ENCODE measurements around the gene PKN3.

PKN3 gene

DNA sequence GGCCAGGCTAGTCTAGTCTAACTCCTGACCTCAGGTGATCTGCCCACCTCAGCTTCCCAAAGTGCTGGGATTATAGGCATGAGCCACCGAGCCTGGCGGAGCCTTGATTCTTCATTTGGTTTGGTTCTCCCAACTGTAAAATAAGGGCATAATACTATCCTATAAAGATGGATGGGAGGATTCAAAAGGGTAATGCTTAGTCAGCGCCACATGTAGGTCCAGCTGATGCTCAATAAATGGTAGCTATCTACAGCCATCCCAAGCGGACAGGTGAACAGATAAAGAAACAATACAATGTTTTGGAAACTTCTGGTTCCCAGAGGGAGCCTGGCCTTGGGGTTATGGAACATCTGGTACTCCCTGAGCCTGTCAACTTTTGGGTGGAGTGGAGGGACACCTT, 26.9 kb upstream of the PKN3 start:
- TF ChIP-seq, protein P1, sequence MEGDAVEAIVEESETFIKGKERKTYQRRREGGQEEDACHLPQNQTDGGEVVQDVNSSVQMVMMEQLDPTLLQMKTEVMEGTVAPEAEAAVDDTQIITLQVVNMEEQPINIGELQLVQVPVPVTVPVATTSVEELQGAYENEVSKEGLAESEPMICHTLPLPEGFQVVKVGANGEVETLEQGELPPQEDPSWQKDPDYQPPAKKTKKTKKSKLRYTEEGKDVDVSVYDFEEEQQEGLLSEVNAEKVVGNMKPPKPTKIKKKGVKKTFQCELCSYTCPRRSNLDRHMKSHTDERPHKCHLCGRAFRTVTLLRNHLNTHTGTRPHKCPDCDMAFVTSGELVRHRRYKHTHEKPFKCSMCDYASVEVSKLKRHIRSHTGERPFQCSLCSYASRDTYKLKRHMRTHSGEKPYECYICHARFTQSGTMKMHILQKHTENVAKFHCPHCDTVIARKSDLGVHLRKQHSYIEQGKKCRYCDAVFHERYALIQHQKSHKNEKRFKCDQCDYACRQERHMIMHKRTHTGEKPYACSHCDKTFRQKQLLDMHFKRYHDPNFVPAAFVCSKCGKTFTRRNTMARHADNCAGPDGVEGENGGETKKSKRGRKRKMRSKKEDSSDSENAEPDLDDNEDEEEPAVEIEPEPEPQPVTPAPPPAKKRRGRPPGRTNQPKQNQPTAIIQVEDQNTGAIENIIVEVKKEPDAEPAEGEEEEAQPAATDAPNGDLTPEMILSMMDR (IDR thresholded peaks at IDR 0.05): no peak

- TF ChIP-seq, protein P1 (IDR thresholded peaks at IDR 0.05): no peak
These were observed 24.5 kb upstream of the PKN3 start for GRCh38 chr9:128677794-128678193.

GRCh38 chr9:128683340-128684064, 18.8 kb upstream of the PKN3 start:
- TF ChIP-seq, protein P1 (IDR thresholded peaks at IDR 0.05): no peak

DNA sequence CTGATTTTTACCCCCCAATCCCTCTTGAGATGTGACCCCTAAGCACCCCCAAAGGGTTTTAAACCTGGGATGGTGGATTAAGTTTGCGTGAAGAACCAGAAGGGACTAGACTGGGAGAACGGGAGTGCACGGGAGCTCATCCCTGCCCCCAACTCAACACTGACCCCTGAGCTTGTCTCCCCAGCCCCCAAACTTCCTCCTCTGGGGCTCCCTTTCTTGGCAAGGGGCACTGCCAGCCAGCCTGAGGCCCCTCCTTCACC, 18.3 kb upstream of the PKN3 start:
- TF ChIP-seq, protein P1 (IDR thresholded peaks at IDR 0.05): no peak

DNA sequence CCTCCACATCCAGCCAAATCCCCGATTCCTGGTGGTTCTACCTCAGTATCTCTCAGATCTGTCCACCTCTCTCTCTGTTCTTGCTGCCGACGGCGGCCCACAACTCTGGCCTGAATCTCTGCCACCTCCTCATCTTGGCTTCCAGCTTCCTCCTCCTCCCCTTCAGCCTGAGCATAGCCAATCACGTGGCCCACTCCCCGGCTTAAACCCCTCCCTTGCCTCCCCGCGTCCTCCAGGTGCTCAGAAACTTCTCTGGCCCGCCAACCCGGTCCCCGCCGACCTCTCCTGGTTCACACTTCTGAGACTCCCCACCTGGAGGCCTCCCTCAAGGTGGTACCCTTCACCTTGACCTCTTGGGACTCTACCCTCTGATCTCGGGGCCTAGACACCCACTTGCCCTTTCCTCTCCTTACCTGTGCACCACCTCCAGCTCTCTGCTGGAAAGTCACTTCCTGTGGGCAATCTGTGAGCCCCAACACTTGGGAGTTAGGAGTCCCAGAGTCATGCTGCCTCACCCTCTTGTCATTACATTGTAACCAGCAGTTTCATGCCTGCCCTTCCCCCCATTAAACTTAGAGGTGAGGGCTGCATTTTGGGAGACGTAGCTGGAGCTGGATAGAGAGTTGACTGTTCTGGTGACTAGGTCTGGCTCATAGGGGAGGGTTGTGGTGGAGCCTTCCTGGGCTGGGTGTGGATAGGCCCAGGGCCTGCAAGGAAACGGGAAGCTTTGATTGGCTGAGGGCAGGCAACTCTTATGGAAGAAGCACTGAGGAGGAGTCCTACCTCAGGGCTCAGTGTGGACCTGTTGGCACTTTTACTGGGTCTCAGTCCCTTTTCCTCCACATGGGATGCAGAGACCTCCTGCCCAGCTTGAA, 17.7 kb upstream of the PKN3 start:
- TF ChIP-seq, protein P1 (IDR thresholded peaks at IDR 0.05): no peak

- TF ChIP-seq, protein P1 (IDR thresholded peaks at IDR 0.05): no peak
These were observed 16.4 kb upstream of the PKN3 start for GRCh38 chr9:128685636-128686489.

GRCh38 chr9:128687453-128687852, 14.8 kb upstream of the PKN3 start:
- TF ChIP-seq, protein P1 (IDR thresholded peaks at IDR 0.05): no peak

Measured in LNCAP (cell line).